Measurements from ENCODE around the gene WHRN.

The WHRN gene

DNA sequence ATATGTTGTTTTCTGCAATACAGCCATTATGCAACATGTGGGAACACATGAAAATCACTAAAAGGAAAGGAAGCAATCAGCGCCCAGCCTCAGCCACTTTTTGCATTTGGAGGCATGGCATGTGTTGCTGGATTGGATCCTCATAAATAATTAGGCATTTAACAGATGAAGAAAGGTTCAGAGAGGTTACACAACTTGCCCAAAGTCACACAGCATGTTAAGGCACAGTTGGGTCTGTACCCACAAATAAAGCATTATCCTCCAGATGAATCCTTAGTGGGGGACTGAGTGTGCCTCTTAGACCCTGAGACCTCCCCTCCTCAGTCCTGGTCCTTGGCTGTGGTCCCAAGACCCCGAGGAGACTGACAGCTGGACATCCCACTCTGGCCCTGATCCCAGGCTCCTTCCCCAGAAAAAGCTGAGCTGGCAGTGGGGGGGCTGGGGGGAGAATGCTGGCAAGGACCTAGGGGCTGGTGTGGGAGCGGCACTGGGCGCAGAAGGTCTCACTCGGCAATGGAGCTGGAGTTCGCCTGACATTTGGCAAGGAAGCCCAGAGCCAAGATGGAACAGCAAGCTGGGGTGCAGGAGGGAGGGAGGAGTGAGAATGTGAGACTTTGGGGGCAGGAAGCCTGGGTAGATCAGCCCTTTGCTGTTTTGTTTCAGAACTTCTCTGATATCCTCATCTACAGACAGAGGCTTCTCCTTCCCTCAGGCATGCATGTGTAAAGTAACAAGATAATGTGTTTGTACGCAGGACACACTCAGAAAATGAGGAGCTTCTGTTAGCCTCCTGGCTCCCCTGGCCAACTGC is 110.5 kb downstream of the WHRN start:
- DNase-seq: no peak

DNA sequence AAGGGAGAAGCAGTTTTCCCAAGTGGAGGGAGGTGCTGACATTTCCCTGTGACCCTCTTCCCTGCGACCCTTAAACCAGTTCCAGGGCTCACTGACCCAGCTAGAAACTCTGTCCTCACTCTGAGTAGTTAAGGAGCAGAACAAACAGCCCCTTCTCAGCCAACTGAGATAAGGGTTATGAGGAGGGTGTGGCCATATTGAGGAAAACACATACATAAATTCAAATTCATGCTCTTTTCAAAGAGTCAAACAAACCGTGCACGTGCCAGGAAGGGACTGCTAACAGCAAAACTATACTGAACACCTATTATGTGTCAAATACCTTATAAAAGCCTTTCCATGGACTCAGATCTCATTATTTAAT is 112.5 kb downstream of the WHRN start:
- DNase-seq: no peak

DNA sequence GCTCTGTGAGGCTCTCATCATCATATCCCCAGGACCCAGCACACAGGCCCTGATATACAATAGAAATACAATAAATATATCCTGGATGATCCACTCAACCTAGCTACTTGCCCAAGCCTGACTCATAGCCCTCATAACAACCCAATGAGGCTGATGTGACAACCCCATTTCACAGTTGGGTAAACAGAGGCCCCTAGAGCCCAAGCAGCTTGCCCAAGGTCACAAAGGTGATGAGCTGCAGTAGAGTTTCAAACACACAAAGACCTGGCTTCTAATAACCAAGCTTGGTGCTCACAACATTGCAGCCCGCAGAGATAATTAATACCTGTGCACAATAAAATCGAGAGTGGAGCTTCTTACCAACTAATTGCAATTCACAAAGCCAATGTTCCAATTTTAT is 114.3 kb downstream of the WHRN start:
- no peak for DNase-seq

DNA sequence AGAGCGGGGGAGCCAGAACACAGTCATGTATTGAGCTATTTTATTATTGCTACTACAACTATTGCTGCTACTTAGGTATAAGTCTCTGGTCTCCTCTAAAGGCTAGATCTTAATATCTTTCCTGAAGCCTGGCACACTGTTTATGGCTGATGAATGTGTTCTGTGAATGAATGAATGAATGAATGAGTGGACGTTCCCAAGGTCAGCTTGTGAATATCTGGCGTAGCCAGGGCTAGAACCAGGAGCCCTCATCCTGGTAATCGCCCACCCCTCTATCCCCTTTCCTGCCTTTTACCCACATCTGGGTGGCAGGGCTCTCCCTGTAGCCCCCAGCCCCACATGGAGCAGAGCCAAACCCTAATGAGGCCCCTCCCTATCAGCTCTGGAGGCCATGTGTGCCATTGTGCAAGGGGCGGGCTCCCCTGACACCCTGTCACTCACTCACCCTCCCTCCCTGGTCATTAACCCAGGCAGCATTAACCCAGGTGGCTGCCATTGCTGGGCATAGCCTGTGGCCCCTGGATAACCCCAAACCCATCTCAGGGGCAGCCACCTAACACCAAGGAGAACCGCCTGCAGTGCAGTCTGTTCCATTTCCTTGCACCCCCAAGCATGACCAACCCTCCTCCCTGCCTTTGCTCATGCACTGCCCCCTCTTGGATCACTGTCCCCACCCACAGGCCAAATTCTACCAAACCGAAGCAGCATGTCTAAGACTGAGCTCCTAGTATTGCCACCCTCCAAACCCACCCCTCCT is 115.5 kb downstream of the WHRN start:
- no peak for DNase-seq

DNA sequence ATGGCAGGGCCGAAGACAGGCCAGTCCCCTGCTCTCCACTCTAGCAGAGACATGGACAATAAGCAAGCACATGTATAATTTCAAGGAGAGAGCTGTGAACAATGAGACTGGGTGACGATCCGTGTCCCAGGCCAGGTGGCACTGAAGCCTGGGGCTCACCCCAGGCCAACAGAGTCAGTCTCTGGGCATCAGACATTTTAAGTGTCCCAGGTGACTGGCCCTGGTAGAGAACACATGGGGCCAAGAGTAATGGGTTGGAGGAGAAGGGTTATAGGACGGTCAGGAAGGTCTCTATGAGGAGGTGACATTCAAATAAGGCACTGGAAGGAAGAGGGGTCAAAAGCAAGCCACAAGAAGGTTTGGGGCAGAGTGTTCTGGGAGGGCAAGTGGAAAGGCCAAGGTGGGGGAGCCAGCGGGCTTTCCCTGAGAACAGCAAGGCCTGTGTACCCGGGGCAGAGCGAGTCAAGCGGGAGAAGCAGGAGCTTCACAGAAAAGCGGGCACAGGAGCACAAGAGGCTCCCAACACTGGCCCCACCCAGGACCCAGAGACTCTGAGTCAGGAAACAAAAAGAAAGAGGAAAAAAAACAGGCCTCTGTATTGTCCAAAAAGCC is 116.4 kb downstream of the WHRN start:
- no peak for DNase-seq

DNA sequence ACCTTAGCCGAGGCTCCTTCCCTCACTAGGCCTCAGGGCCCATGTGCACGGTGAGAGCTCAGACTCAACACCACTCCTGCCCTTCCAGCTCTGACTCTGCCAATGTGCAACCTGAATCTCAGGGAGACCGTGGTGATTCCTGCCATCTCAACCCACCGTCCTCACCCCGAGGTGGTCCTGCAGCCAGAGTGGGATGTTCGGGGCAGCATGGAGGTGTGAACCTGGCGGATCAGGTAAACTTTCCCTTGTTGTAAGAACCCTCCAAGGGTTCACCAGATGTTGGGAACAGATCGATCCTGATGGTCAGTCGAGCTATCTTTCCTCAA is 117.0 kb downstream of the WHRN start:
- DNase-seq: no peak

DNA sequence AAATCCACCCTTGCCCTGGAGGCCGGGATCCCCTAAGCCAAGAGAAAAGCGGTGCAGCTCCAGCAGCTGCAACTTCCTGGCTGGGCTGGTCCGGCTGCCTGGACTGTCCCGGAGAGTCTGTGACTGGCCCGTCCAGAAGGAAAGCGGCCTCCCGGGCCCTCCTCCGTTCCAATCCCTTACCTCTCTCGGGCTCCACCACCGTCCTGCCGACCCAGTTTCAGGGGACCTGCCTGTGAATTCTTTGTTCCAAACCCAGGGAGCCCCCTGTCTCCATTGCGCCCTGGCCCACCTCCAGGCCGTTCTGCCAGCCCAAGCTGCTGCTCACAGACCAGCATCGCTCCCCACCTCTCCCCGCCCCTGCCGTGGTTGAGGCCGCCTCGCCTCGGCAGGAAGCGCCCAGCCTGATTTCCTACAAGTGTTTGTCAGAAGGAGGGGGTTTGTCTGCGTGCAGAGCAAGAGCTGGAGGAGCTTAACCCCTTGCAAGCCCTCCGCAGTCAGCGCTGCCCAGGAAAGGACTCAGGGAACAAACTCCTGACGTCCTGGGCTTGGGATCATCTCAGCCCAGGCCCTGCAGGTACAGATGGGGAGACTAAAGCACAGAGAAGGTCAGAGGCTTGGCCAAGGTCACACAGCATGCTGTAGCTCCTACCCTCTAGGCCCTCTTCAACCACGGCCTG is 117.5 kb downstream of the WHRN start, which contains the start of gene AKNA:
Gene AKNA, minus strand, starts transcription at position 303 of the 677 bp plus-strand sequence. CDS start 6,649 bp downstream, outside the sequence.
- no peak for DNase-seq

DNA sequence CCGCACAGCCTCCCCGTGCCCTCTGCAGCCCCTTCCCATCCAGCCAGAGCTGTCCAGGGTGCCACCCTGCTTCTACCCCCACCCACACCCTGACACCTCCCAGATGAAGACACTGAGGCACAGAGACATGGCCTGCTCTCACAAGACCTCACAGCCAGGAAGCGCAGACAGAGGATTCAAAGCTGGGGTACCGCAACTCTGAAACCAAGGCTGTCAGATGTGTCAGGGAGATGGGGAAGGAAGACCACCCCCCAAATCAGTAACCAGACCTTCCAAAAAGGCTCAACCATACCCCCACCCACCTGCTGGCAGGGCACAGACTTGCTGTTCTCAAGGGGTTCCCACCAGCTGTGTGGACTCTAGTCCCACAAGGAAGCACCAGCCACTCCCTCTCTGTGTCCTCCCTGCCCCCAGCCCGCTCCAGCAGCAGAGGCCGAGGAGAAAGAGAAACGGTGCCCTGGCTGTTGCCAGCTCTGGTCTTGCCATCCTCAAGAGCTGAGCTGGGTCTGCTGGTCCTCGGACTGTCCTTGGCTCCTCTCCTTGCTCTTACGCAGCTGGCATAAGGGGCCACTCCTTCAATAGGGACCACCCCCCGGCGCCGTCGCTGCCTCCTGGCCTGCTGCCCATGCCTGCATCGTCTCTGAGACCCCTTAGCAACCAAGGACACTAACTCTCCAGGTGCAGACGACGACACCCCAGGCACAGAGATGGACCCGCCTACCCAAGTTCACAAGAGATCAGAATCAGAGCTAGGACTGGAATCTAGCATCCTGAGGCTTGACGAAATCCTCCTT is 118.2 kb downstream of the WHRN start:
- DNase-seq: no peak

DNA sequence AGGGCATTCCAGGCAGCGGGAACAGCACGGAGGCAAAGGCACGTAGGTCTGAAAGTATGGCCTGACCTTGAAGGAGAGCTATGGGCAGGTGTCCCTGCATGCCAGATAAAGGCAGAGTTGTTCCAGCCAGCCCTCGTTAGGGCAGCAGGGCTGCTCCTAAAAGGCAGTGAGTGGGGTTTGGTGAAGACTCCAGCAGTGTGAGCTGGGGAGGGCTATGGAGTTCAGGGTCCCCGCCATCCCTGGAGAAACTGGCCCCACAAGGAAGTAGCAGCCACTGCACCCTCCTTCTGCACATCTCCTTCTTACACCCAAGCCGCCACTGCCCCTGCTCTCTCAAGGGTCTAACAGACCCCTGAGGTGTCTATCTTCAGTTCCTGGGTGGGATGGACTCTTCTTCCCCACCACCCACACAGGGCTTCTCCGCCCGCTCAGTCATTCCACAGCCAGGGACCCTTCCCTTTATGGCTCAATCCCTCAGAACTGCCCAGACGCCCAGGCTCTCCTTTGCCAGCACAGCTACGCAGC is 118.8 kb downstream of the WHRN start:
- DNase-seq: no peak

DNA sequence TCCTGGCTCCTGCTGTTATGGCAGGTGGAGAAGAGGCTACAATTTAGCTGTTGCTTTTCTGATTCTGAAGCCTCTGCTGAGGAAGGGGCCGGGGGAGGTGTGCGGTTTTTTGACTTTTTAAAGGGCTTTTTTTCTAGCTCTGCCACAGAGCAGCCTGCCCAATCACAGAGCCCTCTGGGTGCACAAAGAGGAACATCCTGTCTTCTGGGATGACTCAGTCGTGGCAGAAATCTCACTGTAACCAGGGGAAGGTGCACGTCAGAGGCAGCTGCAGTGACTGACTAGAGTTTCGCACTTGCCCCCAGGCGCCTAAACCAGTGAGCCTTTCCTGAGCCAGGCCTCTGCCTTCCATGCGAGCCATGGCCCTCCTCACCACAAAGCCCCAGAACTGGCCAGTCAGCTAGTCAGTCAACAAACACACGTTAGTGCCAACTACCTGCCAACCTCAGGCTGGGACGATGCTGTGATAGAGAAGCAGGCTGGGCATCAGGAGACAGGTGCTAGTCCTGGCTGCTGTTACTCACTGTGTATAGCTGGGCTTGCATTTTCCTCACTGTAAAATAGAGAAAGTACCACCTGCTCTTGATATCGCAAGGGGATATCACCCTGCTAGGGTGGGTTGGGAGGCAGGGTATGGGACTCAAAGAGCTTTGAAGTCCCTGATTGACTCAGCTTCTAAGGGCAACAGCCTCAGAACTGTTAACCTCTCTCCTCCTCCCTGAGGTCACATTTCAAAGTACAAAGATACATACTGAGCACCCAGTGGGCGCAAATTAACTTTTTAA is 119.7 kb downstream of the WHRN start:
- DNase-seq: no peak

DNA sequence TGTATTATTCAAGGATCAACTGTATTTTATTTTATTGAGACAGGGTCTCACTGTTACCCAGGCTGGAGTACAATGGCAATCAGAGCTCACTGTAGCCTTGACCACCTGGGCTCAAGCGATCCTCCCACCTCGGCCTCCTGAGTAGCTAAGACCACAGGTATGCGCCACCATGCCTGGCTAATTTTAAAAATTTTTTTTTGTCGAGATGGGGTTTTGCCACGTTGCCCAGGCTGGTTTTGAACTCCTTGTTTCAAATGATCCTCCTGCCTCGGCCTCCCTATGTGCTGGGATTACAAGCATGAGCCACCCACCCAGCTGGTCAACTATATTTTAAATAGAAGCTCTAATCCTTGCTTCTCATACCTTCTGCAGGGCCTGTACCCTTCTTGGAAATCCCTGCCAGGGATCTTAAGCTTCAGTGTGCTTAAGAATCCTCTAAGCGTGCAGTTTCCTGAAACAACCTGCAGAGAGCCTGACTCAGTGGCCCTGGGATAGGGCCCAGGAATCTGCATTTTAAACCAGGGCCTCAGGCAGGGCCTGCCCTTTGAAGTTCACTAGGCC is 120.4 kb downstream of the WHRN start:
- no peak for DNase-seq

DNA sequence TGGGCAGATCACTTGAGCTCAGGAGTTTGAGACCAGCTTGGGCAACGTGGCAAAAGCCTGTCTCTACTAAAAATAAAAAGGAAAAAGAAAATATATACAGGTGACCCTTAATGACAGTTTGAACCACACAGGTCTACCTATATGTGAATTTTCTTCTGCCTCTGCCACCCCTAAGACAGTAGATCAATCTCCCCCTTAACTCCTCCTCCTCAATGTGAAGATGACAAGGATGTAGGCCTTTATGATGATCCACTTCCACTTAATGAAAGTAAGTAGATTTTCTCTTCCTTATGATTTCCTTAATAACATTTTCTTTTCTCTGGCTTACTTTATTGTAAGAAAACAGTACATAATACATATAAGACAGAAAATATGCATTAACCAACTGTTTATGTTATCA is 120.9 kb downstream of the WHRN start:
- no peak for DNase-seq

DNA sequence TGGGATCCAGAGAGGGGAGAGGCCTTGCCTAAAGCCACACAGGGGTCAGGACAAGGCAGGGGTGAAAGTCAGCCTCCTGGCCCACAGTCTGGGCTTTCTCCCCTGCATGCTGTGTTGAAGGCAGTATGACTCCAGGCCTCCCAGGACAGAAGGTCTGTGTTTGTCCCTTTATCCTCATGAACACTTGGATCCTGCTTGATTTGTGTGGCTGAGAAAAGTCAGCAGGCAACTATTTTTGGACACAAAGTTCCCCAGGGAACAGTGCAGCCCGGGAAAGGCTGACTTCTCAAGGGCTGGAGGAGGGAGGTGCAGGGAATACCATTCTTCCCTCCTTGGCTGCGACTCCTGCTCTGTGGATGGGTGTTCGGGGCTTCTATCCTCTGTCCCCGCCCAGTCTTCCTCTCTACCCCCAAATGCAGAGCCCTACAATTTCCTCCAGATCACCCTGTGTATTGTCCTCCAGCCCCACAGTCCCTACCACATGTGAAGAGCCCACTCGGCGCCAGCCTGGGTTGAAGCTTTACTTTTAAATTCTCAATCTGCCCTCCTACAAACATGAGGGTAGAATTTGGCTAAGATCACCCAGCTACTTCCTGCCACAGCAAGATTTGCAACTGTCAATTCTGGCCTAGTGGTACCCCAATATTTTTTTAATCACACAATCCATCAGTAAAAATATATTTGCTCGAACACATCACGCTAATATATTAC is 121.6 kb downstream of the WHRN start:
- DNase-seq: no peak

DNA sequence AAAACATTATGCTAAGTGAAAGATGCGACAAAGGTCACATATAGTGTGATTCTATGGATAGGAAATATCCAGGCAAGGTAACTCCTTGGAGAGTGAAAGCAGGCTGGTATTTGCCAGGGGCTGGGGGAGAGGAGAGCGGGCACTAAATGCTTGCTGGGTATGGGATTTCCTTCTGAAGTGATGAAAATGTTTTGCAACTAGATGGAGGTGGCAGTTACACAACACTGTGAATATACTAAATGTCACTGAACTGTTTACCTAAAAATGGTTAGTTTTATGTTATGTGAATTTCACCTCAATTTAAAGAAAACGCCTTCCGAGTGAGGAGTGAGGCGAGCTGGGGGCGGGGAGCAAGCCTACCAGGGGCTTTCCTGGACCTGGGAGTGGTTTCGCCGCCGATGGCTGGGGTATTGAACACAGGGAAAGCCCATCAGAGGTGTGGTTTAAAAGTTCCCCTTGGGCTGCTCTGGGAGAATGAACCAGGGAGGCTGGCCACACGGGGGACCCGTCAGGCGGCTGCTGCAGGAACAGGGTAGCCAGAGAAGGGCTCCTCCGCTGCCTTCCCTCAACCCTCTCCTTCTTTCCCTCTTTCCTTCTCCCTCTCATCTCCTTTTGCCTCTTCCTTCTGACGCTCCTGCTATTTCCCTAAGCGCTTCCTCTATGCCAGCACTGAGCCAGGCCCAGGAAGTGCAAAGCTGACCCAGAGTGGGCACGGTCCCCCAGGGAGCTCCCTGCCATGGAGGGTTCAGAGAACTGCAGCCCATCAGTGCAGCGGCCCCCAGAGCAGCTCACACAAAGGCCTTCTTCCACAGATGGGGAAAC is 122.4 kb downstream of the WHRN start:
- no peak for DNase-seq

DNA sequence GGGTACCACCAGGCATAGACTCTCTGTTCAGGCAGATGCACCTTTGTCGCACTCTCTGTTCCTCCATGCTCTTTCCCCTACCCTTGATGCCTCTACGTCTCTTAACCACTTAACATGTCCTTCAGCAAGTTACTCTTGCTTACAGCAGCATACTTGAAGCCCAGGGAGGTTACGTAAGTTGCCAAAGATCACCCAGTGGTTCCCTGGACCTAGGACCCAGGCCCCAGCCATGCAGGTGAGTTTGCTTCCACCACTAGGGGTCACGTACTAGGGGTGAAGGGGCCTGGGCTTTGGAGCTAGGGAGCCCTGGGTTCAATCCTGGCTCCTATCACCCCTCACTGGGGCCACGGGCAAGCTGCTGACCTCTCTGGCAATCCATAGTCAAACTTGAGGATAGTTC is 126.4 kb downstream of the WHRN start:
- DNase-seq: no peak

DNA sequence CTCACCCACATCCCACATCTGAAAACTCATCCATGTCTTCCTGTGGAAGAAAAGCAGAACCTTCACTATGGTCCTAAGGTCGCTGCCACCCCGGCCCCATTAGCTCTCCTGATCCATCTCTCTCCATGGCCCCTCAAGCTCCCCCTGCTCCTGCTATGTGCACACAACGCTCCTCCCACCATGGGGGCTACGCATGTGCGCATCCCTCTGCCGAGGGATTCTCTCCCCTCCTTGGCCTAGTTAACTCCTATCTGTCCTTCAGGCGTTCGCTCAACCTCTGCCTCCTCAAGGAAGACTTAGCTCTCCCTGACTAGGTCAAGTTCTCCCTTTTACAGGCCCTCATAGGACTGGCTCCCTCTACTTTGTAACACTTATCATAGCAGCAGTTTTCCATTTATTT is 127.3 kb downstream of the WHRN start:
- DNase-seq: no peak

DNA sequence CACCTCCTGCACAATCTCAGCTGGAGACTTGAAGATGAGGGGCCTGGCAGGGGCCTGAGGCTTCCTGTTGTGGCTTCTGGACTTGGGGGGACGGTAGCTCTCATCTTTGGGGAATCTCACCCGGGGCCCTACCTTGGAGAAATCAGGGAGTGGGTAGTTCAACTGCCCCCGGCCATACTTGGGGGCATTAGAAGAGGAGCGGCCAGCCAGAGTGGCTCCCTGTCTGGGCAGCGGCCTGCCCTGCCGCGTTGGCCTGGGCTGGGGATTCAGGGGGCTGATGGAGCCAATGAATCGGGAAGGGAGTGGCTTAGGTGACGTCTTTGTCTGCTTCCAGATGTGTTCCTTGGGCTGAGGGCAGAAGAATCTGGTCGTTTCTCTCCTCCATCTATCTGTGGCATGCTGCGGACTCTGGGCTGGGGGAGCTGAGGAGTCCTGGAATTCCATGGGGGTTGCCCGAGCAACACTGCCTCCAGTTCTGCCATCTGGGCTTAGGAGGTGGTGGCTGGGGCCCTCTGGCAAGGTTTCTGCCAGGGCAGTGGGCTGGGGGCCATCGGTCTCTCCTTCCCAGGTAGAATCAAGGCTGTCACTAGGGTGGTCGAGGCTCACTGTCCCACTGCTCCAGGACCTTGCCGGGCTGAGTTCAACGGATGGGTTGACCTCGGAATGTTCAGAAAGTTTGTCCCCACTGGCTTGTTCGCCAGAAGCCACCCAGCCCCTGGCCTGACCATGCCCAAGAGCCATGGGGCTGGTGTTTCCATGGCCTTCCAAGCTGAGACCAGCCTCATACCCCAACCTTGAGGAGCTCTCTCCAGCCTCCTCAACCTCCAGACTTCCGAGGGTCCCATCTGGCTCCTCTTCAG is 128.5 kb downstream of the WHRN start:
- no peak for DNase-seq

DNA sequence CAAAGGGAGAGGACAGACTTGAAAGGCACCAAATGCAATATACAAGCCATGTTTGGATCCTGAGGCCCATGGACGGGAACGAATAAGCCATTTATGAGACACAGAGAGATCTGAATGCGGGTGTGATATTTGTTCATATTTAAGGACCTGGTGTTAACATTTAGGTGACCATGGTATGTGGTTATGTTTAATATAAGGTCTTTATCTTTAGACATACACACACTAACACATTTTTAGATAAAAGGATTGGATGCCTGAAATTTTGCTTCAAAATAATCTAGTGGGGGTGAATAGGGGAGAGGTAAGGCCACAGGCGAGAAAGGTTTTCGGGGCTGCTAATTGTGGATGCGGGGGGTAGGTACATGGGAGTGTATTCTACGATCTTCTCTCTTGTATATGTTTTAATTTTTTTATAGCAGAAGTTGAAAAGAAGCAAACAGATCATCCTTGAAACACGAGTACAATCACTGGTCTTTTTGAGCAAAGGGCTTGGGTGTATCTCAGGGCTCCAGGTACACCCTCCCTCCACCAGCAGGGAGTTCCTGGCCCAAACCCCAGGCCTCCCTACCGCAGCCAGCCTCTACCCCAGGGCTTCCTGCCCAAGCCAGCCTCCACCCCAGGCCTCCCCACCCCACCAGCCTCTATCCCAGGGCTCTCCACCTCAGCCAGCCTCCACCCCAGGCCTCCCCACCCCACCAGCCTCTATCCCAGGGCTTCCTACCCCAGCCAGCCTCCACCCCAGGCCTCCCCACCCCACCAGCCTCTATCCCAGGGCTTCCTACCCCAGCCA is 129.7 kb downstream of the WHRN start:
- DNase-seq: no peak
